G401 (cell line): ENCODE results near the gene APPBP2. TPM values are rescaled to one million over a fixed set of nuclear protein-coding genes. Genes with fewer than 3 reads are reported as not detected.
"Not testable (repeated sequence)": the region's sequence is repeated elsewhere in the genome, so short reads cannot be mapped to it uniquely, and the experiment has no call there.

Experiments
- DNase-seq: peaks from one replicate; pipeline ENCODE4 v3.0.0-alpha.2; 2015; ENCODE audit warnings: low spot score
- in situ Hi-C: cut with HindIII; loops from 2 replicates; pipeline ENCODE4 v1.10.0; 2016; ENCODE audit warnings: low sequenced_read_pairs, mixed read lengths
- total RNA-seq: library from RNA; depleted of rRNA; stranded (reverse); fragments of >200 nt; shearing (Covaris generic); gene quantifications from 2 replicates; pipeline ENCODE4 v1.2.3, GENCODE V29; 2014; rRNA removed

APPBP2 gene
- total RNA-seq = 32.7 and 34.7 TPM in 2 replicates

GRCh38 chr17:60525685-60526514 lies at the start of gene APPBP2:
APPBP2 (minus strand) TSS chr17:60526242; CDS start chr17:60525931, 311 bp downstream.
- peak; percentile 92 for DNase-seq
- in situ Hi-C loops = no loop called here

GRCh38 chr17:60573236-60574051 lies 47.4 kb upstream of the APPBP2 start:
- in situ Hi-C loops = no loop called here
- DNase-seq = no peak

GRCh38 chr17:60565233-60565632 lies 39.2 kb upstream of the APPBP2 start:
- DNase-seq = no peak
- in situ Hi-C loops = no loop called here

- DNase-seq = no peak
- in situ Hi-C loops = no loop called here
These were observed 37.7 kb upstream of the APPBP2 start for GRCh38 chr17:60563743-60564142.

GRCh38 chr17:60562421-60562820 lies 36.4 kb upstream of the APPBP2 start:
- in situ Hi-C loops = no loop called here
- DNase-seq = no peak

DNA sequence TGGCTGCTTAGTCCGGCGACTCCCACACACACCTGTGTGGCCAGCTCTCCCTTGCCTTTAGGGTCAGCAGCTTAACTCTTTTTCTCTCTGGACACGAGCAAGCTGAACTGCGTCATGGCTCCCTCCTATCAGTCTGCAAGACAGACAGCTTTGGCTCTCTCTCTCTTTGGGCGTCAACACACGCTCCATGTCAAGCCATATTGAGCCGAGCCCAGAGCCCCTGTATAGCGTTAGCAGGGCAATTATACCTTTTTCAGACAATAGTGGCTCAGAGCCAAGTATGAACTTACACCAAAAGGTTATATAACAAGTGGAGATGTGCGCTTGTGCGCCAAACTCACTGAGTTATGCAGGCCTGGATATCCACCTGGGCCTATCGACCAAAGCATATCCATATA lies 34.8 kb upstream of the APPBP2 start:
- in situ Hi-C loops = no loop called here
- no peak for DNase-seq

DNA sequence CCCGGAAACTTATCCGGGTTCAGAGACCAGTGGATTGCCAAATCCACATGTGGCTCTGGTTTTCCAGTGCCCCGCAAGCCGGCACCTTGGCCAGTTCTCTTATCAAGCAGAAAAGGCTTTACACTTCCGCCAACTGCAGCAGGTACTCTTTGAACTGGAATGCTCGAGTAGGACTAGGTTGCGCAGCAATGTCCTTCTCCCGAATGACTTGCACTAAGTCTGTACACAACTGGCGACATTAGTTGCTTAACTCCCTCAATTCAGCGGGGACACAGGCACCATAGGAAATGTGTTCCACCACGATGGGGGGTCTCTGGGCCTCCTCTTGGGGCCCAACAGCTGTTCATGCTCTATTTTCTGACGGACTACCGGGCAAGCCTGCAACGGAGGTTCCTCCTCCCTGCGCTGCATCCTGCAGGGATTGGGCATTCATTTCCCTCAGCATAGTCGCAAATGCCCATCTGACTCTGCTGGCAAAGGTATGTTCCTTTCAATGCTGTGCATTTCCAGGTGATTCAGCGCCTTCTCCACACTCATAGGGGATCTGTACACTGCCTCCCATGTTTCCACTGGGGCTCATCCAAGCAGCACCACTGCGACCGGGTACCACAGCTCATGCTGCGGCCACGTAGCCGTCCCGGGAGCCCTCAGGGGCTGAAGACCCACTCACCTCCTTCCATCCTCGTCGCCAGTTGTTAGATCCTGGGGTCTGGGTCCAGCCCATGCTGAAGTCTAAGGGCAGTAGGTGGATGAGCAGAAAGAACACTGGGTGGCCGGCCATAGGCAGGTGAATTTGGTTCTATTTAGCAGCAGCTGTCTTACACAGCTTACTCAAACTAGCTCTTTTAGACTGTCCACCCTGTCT lies 34.2 kb upstream of the APPBP2 start:
- in situ Hi-C loops = no loop called here
- DNase-seq = no peak

- in situ Hi-C loops = no loop called here
- DNase-seq = no peak
These were observed 33.6 kb upstream of the APPBP2 start for GRCh38 chr17:60559659-60559994.

DNA sequence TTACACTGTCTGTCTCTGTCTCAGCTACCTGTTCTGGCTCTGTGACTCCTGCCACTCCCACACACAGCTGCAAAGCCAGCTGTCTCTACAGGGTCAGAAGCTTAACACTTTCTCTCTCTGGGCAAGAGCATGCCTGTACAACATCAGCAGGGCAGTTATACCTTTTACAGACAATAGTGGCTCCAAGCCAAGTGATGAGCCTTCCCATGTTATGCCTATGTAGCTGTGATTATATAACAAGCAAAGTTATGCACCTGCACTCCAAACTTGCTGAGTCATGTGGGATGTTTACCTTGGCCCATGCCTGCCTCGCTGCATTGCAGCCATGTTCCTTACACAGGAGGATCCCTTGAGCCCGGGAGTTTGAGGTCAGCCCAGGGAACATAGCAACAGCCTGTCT lies 31.8 kb upstream of the APPBP2 start:
- in situ Hi-C loops = no loop called here
- no peak for DNase-seq

DNA sequence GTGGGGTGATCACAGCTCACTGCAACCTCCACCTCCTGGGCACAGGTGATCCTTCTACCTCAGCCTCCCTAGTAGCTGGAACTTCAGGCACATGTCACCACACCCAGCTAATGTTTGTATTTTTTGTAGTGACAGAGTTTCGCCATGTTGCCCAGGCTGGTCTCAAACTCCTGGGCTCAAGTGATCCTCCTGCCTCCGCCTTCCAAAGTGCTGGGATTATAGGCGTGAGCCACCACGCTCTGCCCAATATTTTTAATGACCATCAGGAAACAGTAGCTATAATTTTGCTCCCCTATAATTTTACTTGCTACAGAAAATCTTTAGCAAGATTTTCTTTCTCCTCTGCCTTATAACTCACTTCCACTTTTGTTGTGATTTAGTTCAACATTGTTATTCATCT lies 29.7 kb upstream of the APPBP2 start:
- DNase-seq = no peak
- in situ Hi-C loops = no loop called here

- no peak for DNase-seq
- in situ Hi-C loops = no loop called here
These were observed 28.3 kb upstream of the APPBP2 start for GRCh38 chr17:60554377-60554788.

- in situ Hi-C loops, DNase-seq: not testable (repeated sequence)
These were observed 26.2 kb upstream of the APPBP2 start for GRCh38 chr17:60552255-60552654.

DNA sequence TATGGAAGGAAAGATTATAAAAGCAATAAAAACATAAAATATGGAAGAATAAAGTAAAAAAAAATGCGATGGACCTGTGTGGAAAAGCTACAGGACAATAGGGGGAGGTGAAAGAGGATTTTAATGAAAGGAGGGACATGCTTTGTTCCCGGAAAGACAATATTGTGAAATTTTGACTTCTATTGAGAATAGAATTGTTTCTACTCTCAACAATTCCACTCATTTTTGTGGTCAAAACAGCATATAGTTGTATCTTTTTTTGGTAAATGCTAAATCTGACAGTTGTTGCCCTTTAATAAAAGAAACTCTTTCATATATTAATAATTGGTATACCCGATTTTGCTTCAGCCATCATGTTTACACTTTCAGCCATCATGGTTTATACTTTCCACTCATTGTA lies 22.9 kb upstream of the APPBP2 start:
- in situ Hi-C loops = no loop called here

GRCh38 chr17:60545465-60546191 lies 19.6 kb upstream of the APPBP2 start:
- no peak for DNase-seq
- in situ Hi-C loops = no loop called here

More for the DNA sequence above, 22.9 kb upstream of the APPBP2 start:
- DNase-seq = no peak

GRCh38 chr17:60542071-60542470 lies 16.0 kb upstream of the APPBP2 start:
- in situ Hi-C loops = no loop called here
- DNase-seq = no peak

DNA sequence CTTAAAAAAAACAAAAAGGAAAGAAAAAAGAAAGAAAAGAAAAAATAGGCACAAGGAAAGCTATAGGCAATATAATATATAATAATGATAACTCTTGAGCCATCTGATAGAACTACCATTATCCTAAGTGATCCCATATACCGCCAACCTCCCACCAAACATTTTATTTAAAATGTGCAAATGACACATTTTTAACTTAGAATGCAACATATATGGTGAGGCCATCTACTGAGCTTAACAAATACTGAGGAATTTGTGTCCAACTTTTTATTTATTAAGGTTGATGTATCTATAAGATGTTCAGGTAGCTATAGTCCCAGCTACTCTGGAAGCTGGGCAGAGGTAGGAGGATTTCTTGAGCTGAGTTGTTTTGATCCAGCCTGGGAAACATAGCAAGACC lies 14.4 kb upstream of the APPBP2 start:
- in situ Hi-C loops = no loop called here
- no peak for DNase-seq

GRCh38 chr17:60539807-60540206 lies 13.8 kb upstream of the APPBP2 start:
- DNase-seq = no peak
- in situ Hi-C loops = no loop called here

GRCh38 chr17:60538726-60539125 lies 12.7 kb upstream of the APPBP2 start:
- in situ Hi-C loops = no loop called here
- no peak for DNase-seq
